Stomach (tissue), 9 donors: ENCODE results near the gene PTPRD. TPM values are rescaled to one million over a fixed set of nuclear protein-coding genes. Genes with fewer than 3 reads are reported as not detected.

ENCODE experiments used
- DNase-seq, 2 donors: peaks; one replicate each; pipeline versions ENCODE4 v3.0.0 to v3.0.0-alpha.2; 2013 to 2019
- H3K27ac ChIP-seq, 5 donors: fragments of 200-600 bp in 4 of 5; sonication (generic) in 4 of 5; one replicate each; pipeline ENCODE4 v1.5.1; 2013 to 2019; ENCODE audit warnings: mild to moderate bottlenecking in 1 of 5, moderate library complexity in 1 of 5
- H3K27me3 ChIP-seq, 3 donors: fragments of 200-600 bp; sonication (generic); one replicate each; pipeline ENCODE4 v1.5.1; 2017 to 2019; ENCODE audit warnings: mixed run types in 1 of 3
- H3K36me3 ChIP-seq, 4 donors: fragments of 200-600 bp; sonication (generic); 1 replicate in 3 of 4; 2 replicates in 1 of 4; pipeline ENCODE4 v1.5.1; 2016 to 2019
- H3K4me1 ChIP-seq, 4 donors: fragments of 200-600 bp; sonication (generic); one replicate each; pipeline ENCODE4 v1.5.1; 2016 to 2019
- H3K4me3 ChIP-seq, 4 donors: fragments of 200-600 bp; sonication (generic) in 3 of 4; one replicate each; pipeline ENCODE4 v1.5.1; 2016 to 2019; ENCODE audit warnings: mild to moderate bottlenecking in 1 of 4
- H3K9me3 ChIP-seq, 4 donors: fragments of 200-600 bp; sonication (generic); one replicate each; pipeline ENCODE4 v1.5.1; 2016 to 2019
- EP300 ChIP-seq: sonication (generic); formaldehyde crosslinking; IDR thresholded peaks from one replicate; pipeline ENCODE4 v1.6.1; 2017; ENCODE audit warnings: antibody characterized with exemption
- POLR2A ChIP-seq, 4 donors: fragments of 450-650 bp; IDR thresholded peaks; one replicate each; pipeline ENCODE4 v1.6.1; 2016; ENCODE audit warnings: antibody characterized with exemption in 4 of 4, control low read depth in 2 of 4, mild to moderate bottlenecking in 1 of 4, moderate library complexity in 1 of 4
- POLR2AphosphoS5 ChIP-seq, 3 donors: sonication (generic); formaldehyde crosslinking; IDR thresholded peaks; one replicate each; pipeline ENCODE4 v1.6.1; 2016; ENCODE audit warnings: antibody characterized with exemption in 3 of 3
- WGBS, 5 donors: extraction: QIAGEN DNeasy Blood & Tissue Kit in 3 of 5; methylation state at CpG; one replicate each; pipeline versions ENCODE4 v1.1.5 to v1.1.7; 2013 to 2018; 5-methylcytosine and 5-hydroxymethylcytosine counted together
- intact Hi-C: fragments of 100-400 bp; cut with DNase I; formaldehyde crosslinking; loops from one replicate; pipeline ENCODE4 v1.15.1; 2023; ENCODE audit warnings: low total_unique reads
- polyA plus RNA-seq, 3 donors: library from polyadenylated mRNA; stranded (reverse); fragments of 200-250 nt; gene quantifications; one replicate each; pipeline ENCODE4 v1.2.3, GENCODE V29; 2013
- total RNA-seq, 5 donors: library from RNA; depleted of rRNA; stranded (reverse); fragments of >200 nt; gene quantifications; one replicate each; pipeline versions ENCODE4 v1.1.0 to v1.2.3, GENCODE V29; 2014 to 2016
- TF ChIP-seq, protein P1 (sequence below), 7 experiments: fragments of 450-650 bp in 4 of 7; fragments of 200-600 bp in 3 of 7; sonication (generic) in 3 of 7; IDR thresholded peaks; one replicate each; pipeline ENCODE4 v1.5.1; 2016 to 2019; ENCODE audit warnings: antibody characterized with exemption in 7 of 7, control low read depth in 2 of 7, mild to moderate bottlenecking in 1 of 7
- donor health status: healthy with polysubstance abuse.
- donor health status: Bipolar disorder and iron deficiency.
- donor health status: healthy.

PTPRD gene
- total and polyA plus RNA-seq, 8 donors, result 0.12 to 53.1 (median 1.2) TPM

DNA sequence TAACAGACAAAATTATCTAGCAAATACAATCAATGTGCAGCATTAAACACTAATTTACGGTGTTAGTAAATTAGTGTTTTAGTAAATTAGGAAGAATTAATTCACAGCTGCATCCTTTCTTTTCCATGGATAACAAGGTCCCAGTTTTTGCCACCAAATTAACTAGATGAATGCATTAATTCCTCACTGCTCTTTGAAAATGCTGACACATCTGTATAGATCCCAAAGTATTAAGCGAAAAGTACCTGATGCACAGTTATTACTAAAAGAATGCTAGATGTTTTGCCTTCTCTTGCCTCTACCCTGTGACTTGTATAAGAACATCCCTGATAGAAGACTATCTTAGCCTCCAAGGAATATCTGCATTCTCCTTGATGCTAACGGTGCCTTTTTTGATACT lies 2200.5 kb downstream of the PTPRD start:
- TF ChIP-seq POLR2AphosphoS5 (IDR thresholded peaks at IDR 0.05), result no peak
- no peak for TF ChIP-seq EP300
- TF ChIP-seq, protein P1, sequence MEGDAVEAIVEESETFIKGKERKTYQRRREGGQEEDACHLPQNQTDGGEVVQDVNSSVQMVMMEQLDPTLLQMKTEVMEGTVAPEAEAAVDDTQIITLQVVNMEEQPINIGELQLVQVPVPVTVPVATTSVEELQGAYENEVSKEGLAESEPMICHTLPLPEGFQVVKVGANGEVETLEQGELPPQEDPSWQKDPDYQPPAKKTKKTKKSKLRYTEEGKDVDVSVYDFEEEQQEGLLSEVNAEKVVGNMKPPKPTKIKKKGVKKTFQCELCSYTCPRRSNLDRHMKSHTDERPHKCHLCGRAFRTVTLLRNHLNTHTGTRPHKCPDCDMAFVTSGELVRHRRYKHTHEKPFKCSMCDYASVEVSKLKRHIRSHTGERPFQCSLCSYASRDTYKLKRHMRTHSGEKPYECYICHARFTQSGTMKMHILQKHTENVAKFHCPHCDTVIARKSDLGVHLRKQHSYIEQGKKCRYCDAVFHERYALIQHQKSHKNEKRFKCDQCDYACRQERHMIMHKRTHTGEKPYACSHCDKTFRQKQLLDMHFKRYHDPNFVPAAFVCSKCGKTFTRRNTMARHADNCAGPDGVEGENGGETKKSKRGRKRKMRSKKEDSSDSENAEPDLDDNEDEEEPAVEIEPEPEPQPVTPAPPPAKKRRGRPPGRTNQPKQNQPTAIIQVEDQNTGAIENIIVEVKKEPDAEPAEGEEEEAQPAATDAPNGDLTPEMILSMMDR (IDR thresholded peaks at IDR 0.05), result no peak
- no peak for TF ChIP-seq POLR2A (IDR thresholded peaks at IDR 0.05)
- no peaks in the 10 kb centered on the region for H3K27me3 ChIP-seq
- H3K9me3 ChIP-seq, result no peaks in the 10 kb centered on the region
- intact Hi-C loops, result no loop called here
- no peak overlapping the region for H3K27ac ChIP-seq
- H3K4me1 ChIP-seq, result no peaks in the 10 kb centered on the region
- no peak overlapping the region for H3K4me3 ChIP-seq
- 89 to 97% (median 92%) methylated on average over 3 of the region's 3 CpGs for WGBS, 5 donors
- DNase-seq, result no peak
- H3K36me3 ChIP-seq, result no peaks in the 10 kb centered on the region

DNA sequence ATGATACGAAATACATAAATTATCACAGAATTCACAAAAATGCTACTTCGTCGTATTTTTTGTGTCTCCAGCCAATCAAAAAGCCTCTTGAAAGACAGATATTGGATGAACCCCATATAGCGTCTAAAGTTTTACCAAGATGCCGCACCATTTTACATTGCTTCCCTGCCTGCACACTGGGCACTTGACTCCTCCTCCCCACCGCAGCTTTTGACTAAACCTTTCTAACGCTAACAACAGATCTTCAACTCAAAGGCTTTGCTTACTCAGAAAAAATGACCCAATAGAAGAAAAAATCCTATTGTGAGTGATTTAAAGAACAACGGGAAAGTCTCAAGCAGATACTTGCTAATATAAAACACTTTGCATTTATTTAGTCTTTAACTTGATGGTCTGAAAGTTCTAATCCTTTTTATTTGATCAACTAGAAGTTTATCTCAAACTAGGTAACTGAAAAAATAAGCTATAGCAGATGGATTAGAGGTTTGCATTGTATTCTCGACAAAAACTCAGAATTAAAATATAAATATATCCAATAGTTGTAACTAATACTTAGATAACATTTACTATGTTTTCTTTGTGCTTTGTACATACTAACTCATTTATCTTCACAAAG lies 2204.1 kb downstream of the PTPRD start:
- WGBS, 5 donors, result 66 to 84% (median 75%) methylated on average over 9 of the region's 9 CpGs
- Histone ChIP-seq H3K27ac (no peak overlapping the region), H3K36me3 (no peaks in the 10 kb centered on the region), H3K27me3 (no peaks in the 10 kb centered on the region), H3K9me3 (no peaks in the 10 kb centered on the region), H3K4me1 (no peaks in the 10 kb centered on the region), H3K4me3 (no peak overlapping the region)
- intact Hi-C loops, result no loop called here
- no peak for DNase-seq
- TF ChIP-seq EP300 (no peak), POLR2A (IDR thresholded peaks at IDR 0.05) (no peak), POLR2AphosphoS5 (IDR thresholded peaks at IDR 0.05) (no peak)
- TF ChIP-seq, protein P1 (IDR thresholded peaks at IDR 0.05), result no peak

DNA sequence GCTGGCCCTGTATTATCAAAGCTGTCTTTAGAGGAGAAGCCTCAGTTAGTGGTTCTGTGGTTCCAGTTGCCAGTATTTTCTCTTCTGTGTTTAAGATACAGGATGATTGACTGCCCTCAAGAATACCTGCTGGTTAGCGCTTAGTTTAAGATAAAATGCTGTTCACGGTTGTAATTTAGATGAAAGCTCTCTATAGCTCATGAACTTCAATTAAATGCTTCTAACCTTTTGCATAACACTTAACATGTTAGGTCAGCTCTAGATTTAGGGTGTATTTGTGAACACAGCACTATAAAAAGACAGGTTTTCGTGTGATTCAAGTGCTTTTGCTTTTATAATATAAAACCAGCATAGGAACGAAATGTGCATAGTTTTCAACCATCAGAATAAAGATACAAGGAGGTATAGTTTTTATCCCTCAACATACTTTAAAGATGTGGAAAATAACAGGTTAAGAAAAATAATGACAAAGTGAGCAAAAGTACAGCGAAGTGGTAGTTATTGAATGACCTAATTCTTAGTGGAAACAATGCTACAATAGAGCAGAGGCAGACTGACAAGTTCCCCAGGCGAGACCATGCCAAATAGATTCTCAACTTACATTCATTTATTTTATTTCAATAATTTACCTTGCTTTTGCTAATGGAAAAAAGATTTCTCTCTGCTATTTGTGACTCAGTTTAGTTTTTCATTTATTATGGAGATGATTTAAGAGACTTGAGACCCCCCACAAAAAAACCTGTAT lies 2210.7 kb downstream of the PTPRD start:
- Histone ChIP-seq H3K27me3 (no peaks in the 10 kb centered on the region), H3K36me3 (no peaks in the 10 kb centered on the region)
- TF ChIP-seq POLR2AphosphoS5 (IDR thresholded peaks at IDR 0.05) (no peak), EP300 (no peak)

GRCh38 chr9:8400378-8400777 lies 2212.4 kb downstream of the PTPRD start:
- TF ChIP-seq, protein P1 (IDR thresholded peaks at IDR 0.05), result no peak
- TF ChIP-seq POLR2AphosphoS5 (IDR thresholded peaks at IDR 0.05) (no peak), POLR2A (IDR thresholded peaks at IDR 0.05) (no peak), EP300 (no peak)
- H3K4me1 ChIP-seq, result no peaks in the 10 kb centered on the region
- H3K27ac ChIP-seq, result no peak overlapping the region
- intact Hi-C loops, result no loop called here
- DNase-seq, result no peak
- H3K36me3 ChIP-seq, result no peaks in the 10 kb centered on the region
- 81 to 95% (median 88%) methylated on average over 1 of the region's 1 CpG for WGBS, 5 donors
- no peaks in the 10 kb centered on the region for H3K9me3 ChIP-seq
- H3K27me3 ChIP-seq, result no peaks in the 10 kb centered on the region
- no peak overlapping the region for H3K4me3 ChIP-seq

More for the DNA sequence above, 2210.7 kb downstream of the PTPRD start:
- Histone ChIP-seq H3K4me3 (no peak overlapping the region), H3K9me3 (no peaks in the 10 kb centered on the region), H3K4me1 (no peaks in the 10 kb centered on the region), H3K27ac (no peak overlapping the region)
- intact Hi-C loops, result no loop called here
- WGBS, 5 donors, result 60 to 70% (median 66%) methylated on average over 6 of the region's 6 CpGs
- no peak for DNase-seq

- no peaks in the 10 kb centered on the region for H3K9me3 ChIP-seq
- H3K4me1 ChIP-seq, result no peaks in the 10 kb centered on the region
- no peak for DNase-seq
- no peaks in the 10 kb centered on the region for H3K36me3 ChIP-seq
- TF ChIP-seq, protein P1 (IDR thresholded peaks at IDR 0.05), result no peak
- TF ChIP-seq POLR2AphosphoS5 (IDR thresholded peaks at IDR 0.05) (no peak), POLR2A (IDR thresholded peaks at IDR 0.05) (no peak), EP300 (no peak)
- intact Hi-C loops, result no loop called here
- WGBS, 5 donors, result 76 to 86% (median 83%) methylated on average over 4 of the region's 4 CpGs
- H3K27ac ChIP-seq, result no peak overlapping the region
- no peaks in the 10 kb centered on the region for H3K27me3 ChIP-seq
- H3K4me3 ChIP-seq, result no peak overlapping the region
These were observed 2217.8 kb downstream of the PTPRD start for GRCh38 chr9:8395022-8395421.
